Measurements from ENCODE around the gene PTGDS.

Gene PTGDS

GRCh38 chr9:137023157-137023556, 45.9 kb downstream of the PTGDS start:
- Histone ChIP-seq H3K27ac (ENCODE audit: low read length, poor library complexity, severe bottlenecking) (no peak overlapping the region), H3K36me3 (ENCODE audit: control insufficient read depth in 1 of 2, insufficient read depth in 2 of 2, low read depth in 1 of 2, low read length in 2 of 2) (peaks cover 0 to 22% of the 10 kb centered on the region in 2 experiments), H3K9me3 (ENCODE audit: control insufficient read depth, low read length) (no peaks in the 10 kb centered on the region), H3K4ac (ENCODE audit: low read depth in 1 of 2, low read length in 2 of 2) (no peak overlapping the region), H2BK15ac (ENCODE audit: low read depth, poor library complexity, severe bottlenecking) (no peak overlapping the region), H4K91ac (ENCODE audit: low read length) (no peak overlapping the region), H2AK5ac (ENCODE audit: low read length, severe bottlenecking) (no peak overlapping the region), H3K27me3 (ENCODE audit: control insufficient read depth in 1 of 2, insufficient read depth in 1 of 2, low read length in 2 of 2) (no peaks in the 10 kb centered on the region), H3K79me1 (replicated peaks; ENCODE audit: low read length, poor library complexity, severe bottlenecking) (no peaks in the 10 kb centered on the region), H2AFZ (ENCODE audit: low read depth, low read length) (no peak overlapping the region), H3K18ac (ENCODE audit: low read depth in 1 of 2, low read length in 2 of 2) (no peak overlapping the region), H3K4me1 (ENCODE audit: control insufficient read depth, insufficient read depth, low read depth, low read length) (peaks cover 30% of the 10 kb centered on the region), H3K4me2 (ENCODE audit: low read length, poor library complexity, severe bottlenecking) (no peak overlapping the region), H2BK120ac (ENCODE audit: low read depth, low read length) (no peak overlapping the region), H3K4me3 (ENCODE audit: insufficient read depth in 1 of 2, low read depth in 1 of 2, low read length in 2 of 2) (no peak overlapping the region), H4K8ac (ENCODE audit: low read length) (no peak overlapping the region), H2BK12ac (ENCODE audit: low read length in 2 of 2) (no peak overlapping the region), H2BK5ac (ENCODE audit: low read depth, low read length, poor library complexity, severe bottlenecking) (no peak overlapping the region), H3K9ac (ENCODE audit: low read length) (no peak overlapping the region), H3K23ac (ENCODE audit: low read length in 2 of 2) (no peak overlapping the region), H3K14ac (ENCODE audit: low read length in 2 of 2) (no peak overlapping the region)
- DNase-seq, result no peak
- 72% methylated on average over 7 of the region's 7 CpGs for WGBS

- H3K9me3 ChIP-seq (ENCODE audit: control insufficient read depth, low read length), result no peaks in the 10 kb centered on the region
- H2BK15ac ChIP-seq (ENCODE audit: low read depth, poor library complexity, severe bottlenecking), result no peak overlapping the region
- no peak overlapping the region for H3K18ac ChIP-seq (ENCODE audit: low read depth in 1 of 2, low read length in 2 of 2)
- no peaks in the 10 kb centered on the region for H3K79me1 ChIP-seq (replicated peaks; ENCODE audit: low read length, poor library complexity, severe bottlenecking)
- H3K4ac ChIP-seq (ENCODE audit: low read depth in 1 of 2, low read length in 2 of 2), result no peak overlapping the region
- no peak overlapping the region for H2BK120ac ChIP-seq (ENCODE audit: low read depth, low read length)
- no peak overlapping the region for H2BK5ac ChIP-seq (ENCODE audit: low read depth, low read length, poor library complexity, severe bottlenecking)
- H4K8ac ChIP-seq (ENCODE audit: low read length), result no peak overlapping the region
- no peak overlapping the region for H2AFZ ChIP-seq (ENCODE audit: low read depth, low read length)
- no peak overlapping the region for H2AK5ac ChIP-seq (ENCODE audit: low read length, severe bottlenecking)
- H3K36me3 ChIP-seq (ENCODE audit: control insufficient read depth in 1 of 2, insufficient read depth in 2 of 2, low read depth in 1 of 2, low read length in 2 of 2), result peaks cover 0 to 21% of the 10 kb centered on the region in 2 experiments
- no peak overlapping the region for H3K14ac ChIP-seq (ENCODE audit: low read length in 2 of 2)
- H3K23ac ChIP-seq (ENCODE audit: low read length in 2 of 2), result no peak overlapping the region
- no peak overlapping the region for H2BK12ac ChIP-seq (ENCODE audit: low read length in 2 of 2)
- H3K9ac ChIP-seq (ENCODE audit: low read length), result no peak overlapping the region
- no peak overlapping the region for H3K4me3 ChIP-seq (ENCODE audit: insufficient read depth in 1 of 2, low read depth in 1 of 2, low read length in 2 of 2)
- peak overlapping the region; percentile 76 for H4K91ac ChIP-seq (ENCODE audit: low read length)
- H3K27me3 ChIP-seq (ENCODE audit: control insufficient read depth in 1 of 2, insufficient read depth in 1 of 2, low read length in 2 of 2), result no peaks in the 10 kb centered on the region
- WGBS, result 83% methylated on average over 15 of the region's 15 CpGs
- H3K27ac ChIP-seq (ENCODE audit: low read length, poor library complexity, severe bottlenecking), result no peak overlapping the region
- H3K4me2 ChIP-seq (ENCODE audit: low read length, poor library complexity, severe bottlenecking), result no peak overlapping the region
- DNase-seq, result no peak
- H3K4me1 ChIP-seq (ENCODE audit: control insufficient read depth, insufficient read depth, low read depth, low read length), result peaks cover 33% of the 10 kb centered on the region
Observed at GRCh38 chr9:137023583-137023991, 46.3 kb downstream of the PTGDS start.

- no peak for DNase-seq
- H3K9ac ChIP-seq (ENCODE audit: low read length), result no peak overlapping the region
- no peak overlapping the region for H3K4me3 ChIP-seq (ENCODE audit: insufficient read depth in 1 of 2, low read depth in 1 of 2, low read length in 2 of 2)
- peaks cover 0 to 4% of the 10 kb centered on the region in 2 experiments for H3K27me3 ChIP-seq (ENCODE audit: control insufficient read depth in 1 of 2, insufficient read depth in 1 of 2, low read length in 2 of 2)
- no peak overlapping the region for H4K91ac ChIP-seq (ENCODE audit: low read length)
- peaks cover 0 to 10% of the 10 kb centered on the region in 2 experiments for H3K36me3 ChIP-seq (ENCODE audit: control insufficient read depth in 1 of 2, insufficient read depth in 2 of 2, low read depth in 1 of 2, low read length in 2 of 2)
- no peak overlapping the region for H3K27ac ChIP-seq (ENCODE audit: low read length, poor library complexity, severe bottlenecking)
- no peak overlapping the region for H2BK12ac ChIP-seq (ENCODE audit: low read length in 2 of 2)
- no peak overlapping the region for H2BK5ac ChIP-seq (ENCODE audit: low read depth, low read length, poor library complexity, severe bottlenecking)
- H3K9me3 ChIP-seq (ENCODE audit: control insufficient read depth, low read length), result no peaks in the 10 kb centered on the region
- no peak overlapping the region for H2BK15ac ChIP-seq (ENCODE audit: low read depth, poor library complexity, severe bottlenecking)
- no peaks in the 10 kb centered on the region for H3K79me1 ChIP-seq (replicated peaks; ENCODE audit: low read length, poor library complexity, severe bottlenecking)
- no peak overlapping the region for H2BK120ac ChIP-seq (ENCODE audit: low read depth, low read length)
- H3K4me2 ChIP-seq (ENCODE audit: low read length, poor library complexity, severe bottlenecking), result no peak overlapping the region
- no peak overlapping the region for H2AFZ ChIP-seq (ENCODE audit: low read depth, low read length)
- H4K8ac ChIP-seq (ENCODE audit: low read length), result no peak overlapping the region
- no peak overlapping the region for H2AK5ac ChIP-seq (ENCODE audit: low read length, severe bottlenecking)
- no peak overlapping the region for H3K4ac ChIP-seq (ENCODE audit: low read depth in 1 of 2, low read length in 2 of 2)
- 87% methylated on average over 19 of the region's 21 CpGs for WGBS
- peaks cover 40% of the 10 kb centered on the region for H3K4me1 ChIP-seq (ENCODE audit: control insufficient read depth, insufficient read depth, low read depth, low read length)
- H3K23ac ChIP-seq (ENCODE audit: low read length in 2 of 2), result no peak overlapping the region
- H3K18ac ChIP-seq (ENCODE audit: low read depth in 1 of 2, low read length in 2 of 2), result no peak overlapping the region
- H3K14ac ChIP-seq (ENCODE audit: low read length in 2 of 2), result no peak overlapping the region
Observed at GRCh38 chr9:137025517-137025966, 48.2 kb downstream of the PTGDS start.

- no peak overlapping the region for H2BK5ac ChIP-seq (ENCODE audit: low read depth, low read length, poor library complexity, severe bottlenecking)
- H2BK15ac ChIP-seq (ENCODE audit: low read depth, poor library complexity, severe bottlenecking), result no peak overlapping the region
- DNase-seq, result no peak
- H3K4me3 ChIP-seq (ENCODE audit: insufficient read depth in 1 of 2, low read depth in 1 of 2, low read length in 2 of 2), result no peak overlapping the region
- H2BK12ac ChIP-seq (ENCODE audit: low read length in 2 of 2), result no peak overlapping the region
- H3K4me2 ChIP-seq (ENCODE audit: low read length, poor library complexity, severe bottlenecking), result no peak overlapping the region
- H3K18ac ChIP-seq (ENCODE audit: low read depth in 1 of 2, low read length in 2 of 2), result no peak overlapping the region
- H3K79me1 ChIP-seq (replicated peaks; ENCODE audit: low read length, poor library complexity, severe bottlenecking), result no peaks in the 10 kb centered on the region
- no peak overlapping the region for H3K27ac ChIP-seq (ENCODE audit: low read length, poor library complexity, severe bottlenecking)
- no peak overlapping the region for H3K9ac ChIP-seq (ENCODE audit: low read length)
- H2BK120ac ChIP-seq (ENCODE audit: low read depth, low read length), result no peak overlapping the region
- 100% methylated on average over 2 of the region's 2 CpGs for WGBS
- H3K4me1 ChIP-seq (ENCODE audit: control insufficient read depth, insufficient read depth, low read depth, low read length), result peaks cover 40% of the 10 kb centered on the region
- H3K14ac ChIP-seq (ENCODE audit: low read length in 2 of 2), result no peak overlapping the region
- no peak overlapping the region for H2AFZ ChIP-seq (ENCODE audit: low read depth, low read length)
- no peak overlapping the region for H3K23ac ChIP-seq (ENCODE audit: low read length in 2 of 2)
- H4K8ac ChIP-seq (ENCODE audit: low read length), result no peak overlapping the region
- no peaks in the 10 kb centered on the region for H3K9me3 ChIP-seq (ENCODE audit: control insufficient read depth, low read length)
- H3K4ac ChIP-seq (ENCODE audit: low read depth in 1 of 2, low read length in 2 of 2), result no peak overlapping the region
- no peak overlapping the region for H4K91ac ChIP-seq (ENCODE audit: low read length)
- H3K27me3 ChIP-seq (ENCODE audit: control insufficient read depth in 1 of 2, insufficient read depth in 1 of 2, low read length in 2 of 2), result peaks cover 0 to 4% of the 10 kb centered on the region in 2 experiments
- H2AK5ac ChIP-seq (ENCODE audit: low read length, severe bottlenecking), result no peak overlapping the region
- H3K36me3 ChIP-seq (ENCODE audit: control insufficient read depth in 1 of 2, insufficient read depth in 2 of 2, low read depth in 1 of 2, low read length in 2 of 2), result peaks cover 0 to 8% of the 10 kb centered on the region in 2 experiments
Observed at GRCh38 chr9:137026384-137026783, 49.1 kb downstream of the PTGDS start.

Data from mesenchymal stem cell (in vitro differentiated cells and primary cell).